DOHH2 (cell line): ENCODE data around the gene ATP8B4.

Source experiments
- EZH2phosphoT487 ChIP-seq: fragments of 200-600 bp; sonication (generic); IDR thresholded peaks from 2 replicates; pipeline ENCODE4 v1.6.1; 2017; ENCODE audit warnings: borderline replicate concordance, mild to moderate bottlenecking, antibody characterized with exemption, low read length, moderate library complexity, mixed read lengths
- TF ChIP-seq, protein P1 (sequence below): fragments of 200-600 bp; sonication (generic); IDR thresholded peaks from one replicate; pipeline ENCODE4 v1.5.1; 2014; ENCODE audit warnings: antibody characterized with exemption, mild to moderate bottlenecking, low read depth, low read length; ENCODE audit not compliant: poor library complexity, severe bottlenecking

DNA sequence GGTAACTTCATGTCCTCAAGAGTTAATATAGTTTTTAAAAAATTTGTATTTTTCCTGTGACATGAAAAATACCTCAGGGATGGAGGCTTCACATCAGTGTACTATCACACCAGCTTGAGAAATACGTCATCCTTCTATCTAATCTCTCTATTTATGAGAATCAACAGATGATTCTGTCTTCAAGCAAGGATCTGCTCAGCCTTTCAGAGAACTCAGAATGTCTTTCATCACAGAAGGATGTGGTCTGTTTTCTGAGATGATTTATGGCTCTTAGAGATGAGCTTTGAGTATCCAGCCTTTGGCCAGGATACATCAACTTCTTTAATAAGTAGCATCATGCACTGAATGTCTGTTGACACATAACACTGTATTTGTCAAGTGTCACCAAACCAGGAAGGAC, 304.3 kb downstream of the ATP8B4 start:
- TF ChIP-seq, protein P1, sequence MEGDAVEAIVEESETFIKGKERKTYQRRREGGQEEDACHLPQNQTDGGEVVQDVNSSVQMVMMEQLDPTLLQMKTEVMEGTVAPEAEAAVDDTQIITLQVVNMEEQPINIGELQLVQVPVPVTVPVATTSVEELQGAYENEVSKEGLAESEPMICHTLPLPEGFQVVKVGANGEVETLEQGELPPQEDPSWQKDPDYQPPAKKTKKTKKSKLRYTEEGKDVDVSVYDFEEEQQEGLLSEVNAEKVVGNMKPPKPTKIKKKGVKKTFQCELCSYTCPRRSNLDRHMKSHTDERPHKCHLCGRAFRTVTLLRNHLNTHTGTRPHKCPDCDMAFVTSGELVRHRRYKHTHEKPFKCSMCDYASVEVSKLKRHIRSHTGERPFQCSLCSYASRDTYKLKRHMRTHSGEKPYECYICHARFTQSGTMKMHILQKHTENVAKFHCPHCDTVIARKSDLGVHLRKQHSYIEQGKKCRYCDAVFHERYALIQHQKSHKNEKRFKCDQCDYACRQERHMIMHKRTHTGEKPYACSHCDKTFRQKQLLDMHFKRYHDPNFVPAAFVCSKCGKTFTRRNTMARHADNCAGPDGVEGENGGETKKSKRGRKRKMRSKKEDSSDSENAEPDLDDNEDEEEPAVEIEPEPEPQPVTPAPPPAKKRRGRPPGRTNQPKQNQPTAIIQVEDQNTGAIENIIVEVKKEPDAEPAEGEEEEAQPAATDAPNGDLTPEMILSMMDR = no peak
- no peak for TF ChIP-seq EZH2phosphoT487
